SK-N-SH (cell line): ENCODE results near the gene UBC. TPM values are rescaled to one million over a fixed set of nuclear protein-coding genes. Genes with fewer than 3 reads are reported as not detected.

Experiments used
- CHD2 ChIP-seq: fragments of 150-350 bp; IDR thresholded peaks from 2 replicates; pipeline ENCODE4 v1.6.1; 2018; ENCODE audit warnings: low read length; ENCODE audit not compliant: partially characterized antibody
- FOSL2 ChIP-seq: IDR thresholded peaks from 2 replicates; pipeline ENCODE4 v1.4.0; 2012; ENCODE audit warnings: low read depth, mild to moderate bottlenecking, moderate library complexity, borderline replicate concordance
- GATA2 ChIP-seq: sonication (generic); formaldehyde crosslinking; IDR thresholded peaks from 2 replicates; pipeline ENCODE4 v1.5.0; 2020; ENCODE audit warnings: mild to moderate bottlenecking, missing genetic modification reagents
- MEF2A ChIP-seq: IDR thresholded peaks from 2 replicates; pipeline ENCODE4 v1.4.0; 2012; ENCODE audit warnings: low read depth, borderline replicate concordance
- NFIC ChIP-seq: IDR thresholded peaks from 2 replicates; pipeline ENCODE4 v1.4.0; 2012; ENCODE audit warnings: borderline replicate concordance
- NRF1 ChIP-seq: IDR thresholded peaks from 2 replicates; pipeline ENCODE4 v1.6.1; 2012; ENCODE audit warnings: low read depth, mild to moderate bottlenecking, low read length
- RAD21 ChIP-seq: IDR thresholded peaks from 2 replicates; pipeline ENCODE4 v1.6.1; 2012; ENCODE audit warnings: mild to moderate bottlenecking, low read length
- RCOR1 ChIP-seq: fragments of 150-350 bp; IDR thresholded peaks from 2 replicates; pipeline ENCODE4 v1.6.1; 2017; ENCODE audit warnings: antibody characterized with exemption, low read length
- RFX5 ChIP-seq: IDR thresholded peaks from 2 replicates; pipeline ENCODE4 v1.6.1; 2012; ENCODE audit warnings: mild to moderate bottlenecking, improper control_type of control experiment, low read length
- TCF12 ChIP-seq: IDR thresholded peaks from 2 replicates; pipeline ENCODE4 v1.4.0; 2012
- YY1 ChIP-seq: IDR thresholded peaks from 2 replicates; pipeline ENCODE4 v1.4.0; 2012; ENCODE audit warnings: low read depth, mild to moderate bottlenecking
- polyA plus RNA-seq, 3 experiments: library from polyadenylated mRNA; depleted of rRNA; stranded (reverse); fragments of >200 nt; gene quantifications; 2 replicates each; pipeline ENCODE4 v1.2.3, GENCODE V29; 2012
- TF ChIP-seq, protein P1 (sequence below): IDR thresholded peaks from 2 replicates; pipeline ENCODE4; 2012
- TF ChIP-seq, protein P2 (sequence below): IDR thresholded peaks from 2 replicates; pipeline ENCODE4 v1.4.0; 2012; ENCODE audit warnings: low read depth, borderline replicate concordance
- TF ChIP-seq, protein P3 (sequence below): fragments of 150-350 bp; IDR thresholded peaks from 2 replicates; pipeline ENCODE4 v1.6.1; 2016; ENCODE audit warnings: mild to moderate bottlenecking, low read depth, low read length
- TF ChIP-seq, protein P4 (sequence below): IDR thresholded peaks from 2 replicates; pipeline ENCODE4 v1.6.1; 2012; ENCODE audit warnings: mild to moderate bottlenecking, low read depth, low read length, moderate library complexity

The UBC gene
- polyA plus RNA-seq, 1 of the 3 experiments (the other 2 are of a cell fraction), result 1,327 TPM

- TF ChIP-seq YY1 (peak; percentile 49; the same call in 1 of the 2 replicates), NRF1 (no peak), GATA2 (no peak), RFX5 (no peak), NFIC (no peak), CHD2 (peak; percentile 61), RCOR1 (peak; percentile 45; the same call in 1 of the 2 replicates), RAD21 (no peak), TCF12 (no peak), FOSL2 (peak; percentile 79), MEF2A (no peak)
- TF ChIP-seq, protein P1, sequence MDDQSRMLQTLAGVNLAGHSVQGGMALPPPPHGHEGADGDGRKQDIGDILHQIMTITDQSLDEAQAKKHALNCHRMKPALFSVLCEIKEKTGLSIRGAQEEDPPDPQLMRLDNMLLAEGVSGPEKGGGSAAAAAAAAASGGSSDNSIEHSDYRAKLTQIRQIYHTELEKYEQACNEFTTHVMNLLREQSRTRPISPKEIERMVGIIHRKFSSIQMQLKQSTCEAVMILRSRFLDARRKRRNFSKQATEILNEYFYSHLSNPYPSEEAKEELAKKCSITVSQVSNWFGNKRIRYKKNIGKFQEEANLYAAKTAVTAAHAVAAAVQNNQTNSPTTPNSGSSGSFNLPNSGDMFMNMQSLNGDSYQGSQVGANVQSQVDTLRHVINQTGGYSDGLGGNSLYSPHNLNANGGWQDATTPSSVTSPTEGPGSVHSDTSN, result no peak
- TF ChIP-seq, protein P2, sequence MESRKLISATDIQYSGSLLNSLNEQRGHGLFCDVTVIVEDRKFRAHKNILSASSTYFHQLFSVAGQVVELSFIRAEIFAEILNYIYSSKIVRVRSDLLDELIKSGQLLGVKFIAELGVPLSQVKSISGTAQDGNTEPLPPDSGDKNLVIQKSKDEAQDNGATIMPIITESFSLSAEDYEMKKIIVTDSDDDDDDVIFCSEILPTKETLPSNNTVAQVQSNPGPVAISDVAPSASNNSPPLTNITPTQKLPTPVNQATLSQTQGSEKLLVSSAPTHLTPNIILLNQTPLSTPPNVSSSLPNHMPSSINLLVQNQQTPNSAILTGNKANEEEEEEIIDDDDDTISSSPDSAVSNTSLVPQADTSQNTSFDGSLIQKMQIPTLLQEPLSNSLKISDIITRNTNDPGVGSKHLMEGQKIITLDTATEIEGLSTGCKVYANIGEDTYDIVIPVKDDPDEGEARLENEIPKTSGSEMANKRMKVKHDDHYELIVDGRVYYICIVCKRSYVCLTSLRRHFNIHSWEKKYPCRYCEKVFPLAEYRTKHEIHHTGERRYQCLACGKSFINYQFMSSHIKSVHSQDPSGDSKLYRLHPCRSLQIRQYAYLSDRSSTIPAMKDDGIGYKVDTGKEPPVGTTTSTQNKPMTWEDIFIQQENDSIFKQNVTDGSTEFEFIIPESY, result no peak
- TF ChIP-seq, protein P3, sequence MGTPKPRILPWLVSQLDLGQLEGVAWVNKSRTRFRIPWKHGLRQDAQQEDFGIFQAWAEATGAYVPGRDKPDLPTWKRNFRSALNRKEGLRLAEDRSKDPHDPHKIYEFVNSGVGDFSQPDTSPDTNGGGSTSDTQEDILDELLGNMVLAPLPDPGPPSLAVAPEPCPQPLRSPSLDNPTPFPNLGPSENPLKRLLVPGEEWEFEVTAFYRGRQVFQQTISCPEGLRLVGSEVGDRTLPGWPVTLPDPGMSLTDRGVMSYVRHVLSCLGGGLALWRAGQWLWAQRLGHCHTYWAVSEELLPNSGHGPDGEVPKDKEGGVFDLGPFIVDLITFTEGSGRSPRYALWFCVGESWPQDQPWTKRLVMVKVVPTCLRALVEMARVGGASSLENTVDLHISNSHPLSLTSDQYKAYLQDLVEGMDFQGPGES, result no peak
- TF ChIP-seq, protein P4, sequence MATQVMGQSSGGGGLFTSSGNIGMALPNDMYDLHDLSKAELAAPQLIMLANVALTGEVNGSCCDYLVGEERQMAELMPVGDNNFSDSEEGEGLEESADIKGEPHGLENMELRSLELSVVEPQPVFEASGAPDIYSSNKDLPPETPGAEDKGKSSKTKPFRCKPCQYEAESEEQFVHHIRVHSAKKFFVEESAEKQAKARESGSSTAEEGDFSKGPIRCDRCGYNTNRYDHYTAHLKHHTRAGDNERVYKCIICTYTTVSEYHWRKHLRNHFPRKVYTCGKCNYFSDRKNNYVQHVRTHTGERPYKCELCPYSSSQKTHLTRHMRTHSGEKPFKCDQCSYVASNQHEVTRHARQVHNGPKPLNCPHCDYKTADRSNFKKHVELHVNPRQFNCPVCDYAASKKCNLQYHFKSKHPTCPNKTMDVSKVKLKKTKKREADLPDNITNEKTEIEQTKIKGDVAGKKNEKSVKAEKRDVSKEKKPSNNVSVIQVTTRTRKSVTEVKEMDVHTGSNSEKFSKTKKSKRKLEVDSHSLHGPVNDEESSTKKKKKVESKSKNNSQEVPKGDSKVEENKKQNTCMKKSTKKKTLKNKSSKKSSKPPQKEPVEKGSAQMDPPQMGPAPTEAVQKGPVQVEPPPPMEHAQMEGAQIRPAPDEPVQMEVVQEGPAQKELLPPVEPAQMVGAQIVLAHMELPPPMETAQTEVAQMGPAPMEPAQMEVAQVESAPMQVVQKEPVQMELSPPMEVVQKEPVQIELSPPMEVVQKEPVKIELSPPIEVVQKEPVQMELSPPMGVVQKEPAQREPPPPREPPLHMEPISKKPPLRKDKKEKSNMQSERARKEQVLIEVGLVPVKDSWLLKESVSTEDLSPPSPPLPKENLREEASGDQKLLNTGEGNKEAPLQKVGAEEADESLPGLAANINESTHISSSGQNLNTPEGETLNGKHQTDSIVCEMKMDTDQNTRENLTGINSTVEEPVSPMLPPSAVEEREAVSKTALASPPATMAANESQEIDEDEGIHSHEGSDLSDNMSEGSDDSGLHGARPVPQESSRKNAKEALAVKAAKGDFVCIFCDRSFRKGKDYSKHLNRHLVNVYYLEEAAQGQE, result peak; percentile 38; the same call in 1 of the 2 replicates
Measured at GRCh38 chr12:124921200-124922031, 7.0 kb upstream of the UBC start (continued).
